H9 (cell line): Measurements from ENCODE around the gene C20orf96. TPM values are rescaled to one million over a fixed set of nuclear protein-coding genes. Genes with fewer than 3 reads are reported as not detected.

Source experiments
- DNase-seq: peaks from one replicate; pipeline ENCODE4 v3.0.0-alpha.2; 2017
- H2AFZ ChIP-seq: one replicate; pipeline ENCODE4 v1.6.1; 2013; ENCODE audit warnings: mild to moderate bottlenecking, low read length, control low read depth, moderate library complexity
- H2AK5ac ChIP-seq: 2 replicates; pipeline ENCODE4 v1.6.1; 2013; ENCODE audit warnings: low read length, control low read depth, mixed read lengths; ENCODE audit not compliant: insufficient read length
- H2BK120ac ChIP-seq: one replicate; pipeline ENCODE4 v1.6.1; 2013; ENCODE audit warnings: low read depth, mild to moderate bottlenecking, low read length, control low read depth, inconsistent platforms; ENCODE audit not compliant: poor library complexity, severe bottlenecking
- H2BK12ac ChIP-seq: 2 replicates; pipeline ENCODE4 v1.6.1; 2013; ENCODE audit warnings: low read length, control low read depth, mixed read lengths, low read depth; ENCODE audit not compliant: insufficient read length
- H2BK15ac ChIP-seq: 2 replicates; pipeline ENCODE4 v1.6.1; 2013; ENCODE audit warnings: low read depth, low read length, control low read depth
- H2BK20ac ChIP-seq: one replicate; pipeline ENCODE4 v1.6.1; 2013; ENCODE audit warnings: low read depth, mild to moderate bottlenecking, low read length, control low read depth, inconsistent platforms; ENCODE audit not compliant: poor library complexity, severe bottlenecking
- H2BK5ac ChIP-seq: 2 replicates; pipeline ENCODE4 v1.6.1; 2013; ENCODE audit warnings: low read length, control low read depth, mixed read lengths; ENCODE audit not compliant: insufficient read length
- H3K14ac ChIP-seq: 2 replicates; pipeline ENCODE4 v1.6.1; 2013; ENCODE audit warnings: low read length, control low read depth; ENCODE audit not compliant: insufficient read depth
- H3K18ac ChIP-seq: 2 replicates; pipeline ENCODE4 v1.6.1; 2013; ENCODE audit warnings: low read depth, mild to moderate bottlenecking, mixed read lengths, low read length, control low read depth; ENCODE audit not compliant: insufficient read length
- H3K23ac ChIP-seq: 2 replicates; pipeline ENCODE4 v1.6.1; 2013; ENCODE audit warnings: low read length, control low read depth, mixed read lengths, low read depth; ENCODE audit not compliant: insufficient read length
- H3K23me2 ChIP-seq: 2 replicates; pipeline ENCODE4 v1.6.1; 2013; ENCODE audit warnings: low read depth, mild to moderate bottlenecking, mixed read lengths, low read length, control low read depth; ENCODE audit not compliant: insufficient read length, poor library complexity, severe bottlenecking
- H3K27ac ChIP-seq: 2 replicates; pipeline ENCODE4 v1.5.1; 2013; ENCODE audit warnings: low read length, control low read depth, mixed read lengths, low read depth; ENCODE audit not compliant: insufficient read length
- H3K27me3 ChIP-seq: 2 replicates; pipeline ENCODE4 v1.6.1; 2013; ENCODE audit warnings: low read length, control low read depth, inconsistent platforms; ENCODE audit not compliant: insufficient read depth
- H3K4ac ChIP-seq: 2 replicates; pipeline ENCODE4 v1.6.1; 2013; ENCODE audit warnings: low read depth, mild to moderate bottlenecking, control low read depth, inconsistent platforms, low read length, moderate library complexity
- H3K4me1 ChIP-seq: 2 replicates; pipeline ENCODE4 v1.6.1; 2013; ENCODE audit warnings: low read length, control low read depth, inconsistent platforms; ENCODE audit not compliant: insufficient read depth
- H3K4me2 ChIP-seq: 2 replicates; pipeline ENCODE4 v1.6.1; 2013; ENCODE audit warnings: low read length, control low read depth, mixed read lengths; ENCODE audit not compliant: insufficient read length, insufficient read depth
- H3K56ac ChIP-seq: 2 replicates; pipeline ENCODE4 v1.6.1; 2013; ENCODE audit warnings: low read depth, mild to moderate bottlenecking, mixed read lengths, low read length, control low read depth; ENCODE audit not compliant: insufficient read length
- H3K79me1 ChIP-seq: 2 replicates; pipeline ENCODE4 v1.6.1; 2013; ENCODE audit warnings: low read depth, mild to moderate bottlenecking, moderate library complexity, low read length, control low read depth, inconsistent platforms; ENCODE audit not compliant: insufficient read depth, poor library complexity, severe bottlenecking
- H3K79me2 ChIP-seq: 2 replicates; pipeline ENCODE4 v1.6.1; 2013; ENCODE audit warnings: low read length, control low read depth, inconsistent platforms; ENCODE audit not compliant: insufficient read depth
- H3K9ac ChIP-seq: 2 replicates; pipeline ENCODE4 v1.6.1; 2013; ENCODE audit warnings: low read length, control low read depth, mixed read lengths; ENCODE audit not compliant: insufficient read length; ENCODE audit errors: extremely low read depth
- H3K9me3 ChIP-seq: one replicate; pipeline ENCODE4 v1.6.1; 2013; ENCODE audit warnings: low read depth, low read length, inconsistent platforms; ENCODE audit not compliant: control insufficient read depth
- H3T11ph ChIP-seq: one replicate; pipeline ENCODE4 v1.6.1; 2013; ENCODE audit warnings: mild to moderate bottlenecking, low read length, control low read depth, inconsistent platforms
- H4K20me1 ChIP-seq: one replicate; pipeline ENCODE4 v1.6.1; 2013; ENCODE audit not compliant: control insufficient read depth, insufficient read length, insufficient read depth
- H4K5ac ChIP-seq: 2 replicates; pipeline ENCODE4 v1.6.1; 2013; ENCODE audit warnings: low read depth, mild to moderate bottlenecking, mixed read lengths, low read length, control low read depth; ENCODE audit not compliant: insufficient read length
- H4K8ac ChIP-seq: replicated peaks from 2 replicates; pipeline ENCODE4 v1.6.1; 2013; ENCODE audit warnings: low read length, control low read depth, mixed read lengths, low read depth; ENCODE audit not compliant: insufficient read length
- H4K91ac ChIP-seq: 2 replicates; pipeline ENCODE4 v1.6.1; 2013; ENCODE audit warnings: low read depth, mild to moderate bottlenecking, moderate library complexity, mixed read lengths, low read length, control low read depth; ENCODE audit not compliant: insufficient read length
- H3K27ac Mint-ChIP-seq, 3 experiments: 2 replicates in 2 of 3; 3 replicates in 1 of 3; pipeline ENCODE4 v1.8.0; 2020 to 2021; ENCODE audit warnings: mixed read lengths in 3 of 3, mild to moderate bottlenecking in 1 of 3, moderate library complexity in 1 of 3
- H3K27me3 Mint-ChIP-seq: 2 replicates; pipeline ENCODE4 v1.8.0; 2021; ENCODE audit warnings: low read depth, mild to moderate bottlenecking, moderate library complexity, mixed read lengths
- H3K36me3 Mint-ChIP-seq, 3 experiments: 2 replicates in 2 of 3; 3 replicates in 1 of 3; pipeline ENCODE4 v1.8.0; 2020 to 2021; ENCODE audit warnings: low read depth in 3 of 3, mixed read lengths in 3 of 3; ENCODE audit not compliant: insufficient read depth in 1 of 3
- H3K4me1 Mint-ChIP-seq, 2 experiments: 2 replicates each; pipeline ENCODE4 v1.8.0; 2020; ENCODE audit warnings: mixed read lengths in 2 of 2
- H3K4me3 Mint-ChIP-seq, 2 experiments: 2 replicates in 1 of 2; 3 replicates in 1 of 2; pipeline ENCODE4 v1.8.0; 2020 to 2021; ENCODE audit warnings: mild to moderate bottlenecking in 2 of 2, mixed read lengths in 2 of 2, moderate library complexity in 1 of 2
- H3K9me3 Mint-ChIP-seq, 2 experiments: 2 replicates in 1 of 2; 3 replicates in 1 of 2; pipeline ENCODE4 v1.8.0; 2020; ENCODE audit warnings: mild to moderate bottlenecking in 2 of 2, mixed read lengths in 2 of 2, moderate library complexity in 1 of 2
- WGBS: extraction: QIAGEN DNeasy Blood & Tissue Kit; methylation state at CpG from one replicate; pipeline ENCODE4 v1.1.7; 2013; ENCODE audit warnings: missing lambda C conversion rate, low lambda C conversion rate, mixed read lengths; ENCODE audit not compliant: insufficient read length; ENCODE audit errors: extremely low coverage; 5-methylcytosine and 5-hydroxymethylcytosine counted together
- total RNA-seq: library from RNA; stranded (reverse); gene quantifications from 2 replicates; pipeline ENCODE4 v1.2.1, GENCODE V29; 2021
- TF ChIP-seq, protein P1 (sequence below): fragments of 200-600 bp; sonication (generic); conservative IDR thresholded peaks from 3 replicates; pipeline ENCODE4 v1.8.0; 2021; ENCODE audit warnings: antibody characterized with exemption, mild to moderate bottlenecking

The C20orf96 gene
- total RNA-seq, 1 experiment from 2014 or later, result 14.5 TPM

DNA sequence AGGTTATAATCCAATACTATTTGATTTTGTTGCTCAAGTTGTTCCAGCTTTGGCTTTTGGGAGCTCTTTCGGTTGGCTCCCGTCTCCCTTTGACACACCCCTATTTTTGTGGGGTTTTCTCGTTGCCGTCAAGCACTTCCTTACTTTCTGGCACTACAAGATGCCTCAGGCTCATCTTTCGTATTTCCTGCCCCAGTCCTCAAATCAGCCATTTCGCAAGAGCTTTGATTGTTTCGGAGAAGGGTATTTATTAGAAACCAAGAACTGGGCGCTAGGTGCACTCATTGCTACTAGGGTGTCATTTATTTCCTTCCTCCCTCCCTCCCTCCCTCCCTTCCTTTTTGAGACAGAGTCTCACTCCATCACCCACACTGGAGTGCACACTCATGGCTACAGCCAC, 21.5 kb upstream of the C20orf96 start:
- H2BK5ac ChIP-seq, result no peak overlapping the region
- Mint-ChIP-seq H3K36me3 (peaks cover 0 to 2% (median 0%) of the 10 kb centered on the region in 3 experiments; a peak in 2 of 7 replicates), H3K4me3 (no peak overlapping the region), H3K27me3 (no peaks in the 10 kb centered on the region), H3K4me1 (peaks cover 24 to 28% of the 10 kb centered on the region in 2 experiments), H3K9me3 (no peaks in the 10 kb centered on the region), H3K27ac (no peak overlapping the region)
- H3K18ac ChIP-seq, result no peak overlapping the region
- WGBS, result no CpG with 5 or more reads among the region's 8 CpGs
- TF ChIP-seq, protein P1, sequence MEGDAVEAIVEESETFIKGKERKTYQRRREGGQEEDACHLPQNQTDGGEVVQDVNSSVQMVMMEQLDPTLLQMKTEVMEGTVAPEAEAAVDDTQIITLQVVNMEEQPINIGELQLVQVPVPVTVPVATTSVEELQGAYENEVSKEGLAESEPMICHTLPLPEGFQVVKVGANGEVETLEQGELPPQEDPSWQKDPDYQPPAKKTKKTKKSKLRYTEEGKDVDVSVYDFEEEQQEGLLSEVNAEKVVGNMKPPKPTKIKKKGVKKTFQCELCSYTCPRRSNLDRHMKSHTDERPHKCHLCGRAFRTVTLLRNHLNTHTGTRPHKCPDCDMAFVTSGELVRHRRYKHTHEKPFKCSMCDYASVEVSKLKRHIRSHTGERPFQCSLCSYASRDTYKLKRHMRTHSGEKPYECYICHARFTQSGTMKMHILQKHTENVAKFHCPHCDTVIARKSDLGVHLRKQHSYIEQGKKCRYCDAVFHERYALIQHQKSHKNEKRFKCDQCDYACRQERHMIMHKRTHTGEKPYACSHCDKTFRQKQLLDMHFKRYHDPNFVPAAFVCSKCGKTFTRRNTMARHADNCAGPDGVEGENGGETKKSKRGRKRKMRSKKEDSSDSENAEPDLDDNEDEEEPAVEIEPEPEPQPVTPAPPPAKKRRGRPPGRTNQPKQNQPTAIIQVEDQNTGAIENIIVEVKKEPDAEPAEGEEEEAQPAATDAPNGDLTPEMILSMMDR, result no peak
- no peak for DNase-seq
- H3T11ph ChIP-seq, result no peak overlapping the region
- H3K4ac ChIP-seq, result no peak overlapping the region
- no peak overlapping the region for H4K91ac ChIP-seq
- no peak overlapping the region for H2AFZ ChIP-seq
- no peak overlapping the region for H2AK5ac ChIP-seq
- no peak overlapping the region for H3K27ac ChIP-seq
- no peak overlapping the region for H3K9ac ChIP-seq
- no peak overlapping the region for H4K8ac ChIP-seq
- H3K79me1 ChIP-seq, result no peaks in the 10 kb centered on the region
- H4K5ac ChIP-seq, result no peak overlapping the region
- H3K4me1 ChIP-seq, result no peaks in the 10 kb centered on the region; the same call in 1 of the 2 replicates
- H3K27me3 ChIP-seq, result no peaks in the 10 kb centered on the region
- H3K23ac ChIP-seq, result no peak overlapping the region
- H3K9me3 ChIP-seq, result no peaks in the 10 kb centered on the region
- no peak overlapping the region for H2BK120ac ChIP-seq
- H3K79me2 ChIP-seq, result no peaks in the 10 kb centered on the region
- H2BK20ac ChIP-seq, result no peak overlapping the region
- H3K4me2 ChIP-seq, result no peak overlapping the region
- no peak overlapping the region for H2BK15ac ChIP-seq
- H4K20me1 ChIP-seq, result no peaks in the 10 kb centered on the region
- no peak overlapping the region for H2BK12ac ChIP-seq
- H3K23me2 ChIP-seq, result peaks cover 9% of the 10 kb centered on the region
- H3K56ac ChIP-seq, result no peak overlapping the region
- H3K14ac ChIP-seq, result no peak overlapping the region
